ENCODE results near the gene RUNX3. TPM values are rescaled to one million over a fixed set of nuclear protein-coding genes. Genes with fewer than 3 reads are reported as not detected.

Gene RUNX3
- total RNA-seq, 1 experiment from 2014 or later: 1.5 TPM

GRCh38 chr1:24923485-24924113 lies 6.5 kb downstream of the RUNX3 start:
- ChIA-PET POLR2A (interaction anchor here (0.5 kb wide), 1 partner anchor 1626 kb away, joined by 3 read pairs; no protein-coding TSS in a partner anchor), CTCF (interaction anchor here (0.8 to 1.2 kb wide), 3 partner anchors 25 to 235 kb away, joined by 3 read pairs; no protein-coding TSS in a partner anchor)
- TF ChIP-seq CBFB (CRISPR knock-in tag; IDR thresholded peaks at IDR 0.05; ENCODE audit: low read depth): no peak
- TF ChIP-seq ATF6 (CRISPR knock-in tag; IDR thresholded peaks at IDR 0.05): no peak
- no peak for TF ChIP-seq ZNF423 (CRISPR knock-in tag; IDR thresholded peaks at IDR 0.05)
- TF ChIP-seq ERG (CRISPR knock-in tag; IDR thresholded peaks at IDR 0.05): no peak
- no peak for TF ChIP-seq ZNF121 (CRISPR knock-in tag; IDR thresholded peaks at IDR 0.05)
- TF ChIP-seq NR2C2 (CRISPR knock-in tag; IDR thresholded peaks at IDR 0.05): no peak
- no peak for TF ChIP-seq ZNF396 (CRISPR knock-in tag; IDR thresholded peaks at IDR 0.05; ENCODE audit: borderline replicate concordance)
- no peak for TF ChIP-seq KAT7 (CRISPR knock-in tag; IDR thresholded peaks at IDR 0.05; ENCODE audit: borderline replicate concordance)
- TF ChIP-seq PRDM15 (CRISPR knock-in tag; IDR thresholded peaks at IDR 0.05): no peak
- no peak for TF ChIP-seq IRF2 (CRISPR knock-in tag; IDR thresholded peaks at IDR 0.05; ENCODE audit: borderline replicate concordance, low read depth)
- no peak for TF ChIP-seq AR (CRISPR knock-in tag; IDR thresholded peaks at IDR 0.05)
- no peak for TF ChIP-seq NFYB (CRISPR knock-in tag; conservative IDR thresholded peaks at IDR 0.05; ENCODE audit: low read depth)
- TF ChIP-seq IRF1 (CRISPR knock-in tag; IDR thresholded peaks at IDR 0.05): no peak
- TF ChIP-seq SMAD3 (CRISPR knock-in tag; IDR thresholded peaks at IDR 0.05; ENCODE audit: borderline replicate concordance): no peak
- no peak for TF ChIP-seq TCF7 (CRISPR knock-in tag; IDR thresholded peaks at IDR 0.05; ENCODE audit: low read depth)
- TF ChIP-seq NR1H2 (CRISPR knock-in tag; IDR thresholded peaks at IDR 0.05): no peak
- no peak for TF ChIP-seq E2F5 (CRISPR knock-in tag; IDR thresholded peaks at IDR 0.05)
- TF ChIP-seq FOXK1 (CRISPR knock-in tag; IDR thresholded peaks at IDR 0.05): no peak
- TF ChIP-seq HMGA2 (CRISPR knock-in tag; IDR thresholded peaks at IDR 0.05): no peak
- Mint-ChIP-seq H3K36me3 (no peaks in the 10 kb centered on the region), H3K4me1 (peaks cover 30% of the 10 kb centered on the region), H3K4me3 (no peak overlapping the region), H3K27me3 (ENCODE audit: low read depth) (peaks cover 46% of the 10 kb centered on the region), H3K27ac (no peak overlapping the region), H3K9me3 (no peaks in the 10 kb centered on the region)
- ATAC-seq (no peak), DNase-seq (ENCODE audit: low spot score) (no peak)

Measured in WTC11 (cell line).